ENCODE measurements around the gene CCDC85A. TPM values are rescaled to one million over a fixed set of nuclear protein-coding genes. Genes with fewer than 3 reads are reported as not detected.

Gene CCDC85A
- total RNA-seq, 1 donor from 2014 or later = 0.15 TPM

- no peak for DNase-seq (ENCODE audit: low read depth)
Observed at GRCh38 chr2:56192664-56193305, 9.0 kb downstream of the CCDC85A start.

- DNase-seq (ENCODE audit: low read depth) = no peak
Observed at GRCh38 chr2:56195563-56195962, 11.8 kb downstream of the CCDC85A start.

DNA sequence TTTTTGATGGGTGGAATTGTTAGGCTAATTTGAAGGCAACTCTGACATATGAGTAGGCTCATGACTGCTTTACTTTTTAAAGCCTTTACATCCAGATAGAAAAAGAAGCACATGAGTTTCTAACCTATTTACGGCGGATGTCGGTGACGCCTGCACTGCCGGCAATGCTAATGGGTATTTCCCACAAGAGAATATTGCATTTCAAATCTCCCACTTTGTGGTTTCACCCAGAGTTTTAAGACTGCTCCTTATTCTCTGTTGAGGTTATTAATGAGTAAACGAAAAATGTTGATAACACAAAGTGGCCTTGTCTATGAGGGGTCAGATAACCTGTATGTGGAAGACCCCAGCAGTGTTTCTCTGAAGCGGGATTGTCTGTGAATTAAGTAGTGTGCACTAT, 14.0 kb downstream of the CCDC85A start:
- no peak for DNase-seq (ENCODE audit: low read depth)

GRCh38 chr2:56198936-56199335, 15.1 kb downstream of the CCDC85A start:
- no peak for DNase-seq (ENCODE audit: low read depth)

- DNase-seq (ENCODE audit: low read depth) = no peak
Observed at GRCh38 chr2:56199492-56199891, 15.7 kb downstream of the CCDC85A start.

DNA sequence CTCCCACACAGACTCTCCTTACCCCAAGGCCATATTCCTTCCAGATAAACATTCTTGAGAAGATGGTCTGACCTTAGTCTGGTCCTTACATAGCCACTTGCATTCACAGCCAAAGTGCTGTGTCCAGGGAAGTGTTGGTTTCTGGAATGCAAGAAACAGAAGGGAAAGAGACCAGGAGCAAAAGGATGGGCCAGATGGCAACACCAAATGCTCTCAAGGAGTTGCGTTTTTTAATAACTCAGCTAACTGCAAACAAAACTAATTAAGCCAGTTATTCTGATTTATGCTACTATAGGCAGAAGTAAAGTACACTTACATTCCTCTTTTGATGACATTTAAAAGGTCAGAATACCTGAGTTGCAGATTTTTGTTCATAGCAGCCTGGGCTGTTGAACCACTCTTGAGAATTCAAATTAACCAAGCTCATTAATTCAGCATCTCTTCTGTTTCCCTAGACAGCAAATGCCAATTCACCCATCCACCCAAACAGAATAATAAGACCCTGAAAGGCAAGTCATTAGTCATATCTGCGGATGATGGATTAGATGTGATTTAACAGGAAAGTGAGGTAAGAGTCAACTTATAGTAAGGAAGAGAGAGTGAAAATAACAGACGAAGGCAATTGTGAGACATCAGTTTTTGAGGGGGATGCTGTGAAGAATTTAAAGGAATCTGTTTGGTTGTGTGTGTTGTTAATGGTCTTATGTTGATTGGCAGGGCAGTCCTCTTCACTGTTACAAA, 18.8 kb downstream of the CCDC85A start:
- DNase-seq (ENCODE audit: low read depth) = no peak

- no peak for DNase-seq (ENCODE audit: low read depth)
Observed at GRCh38 chr2:56204556-56204955, 20.8 kb downstream of the CCDC85A start.

GRCh38 chr2:56206250-56206649, 22.5 kb downstream of the CCDC85A start:
- DNase-seq (ENCODE audit: low read depth) = no peak

DNA sequence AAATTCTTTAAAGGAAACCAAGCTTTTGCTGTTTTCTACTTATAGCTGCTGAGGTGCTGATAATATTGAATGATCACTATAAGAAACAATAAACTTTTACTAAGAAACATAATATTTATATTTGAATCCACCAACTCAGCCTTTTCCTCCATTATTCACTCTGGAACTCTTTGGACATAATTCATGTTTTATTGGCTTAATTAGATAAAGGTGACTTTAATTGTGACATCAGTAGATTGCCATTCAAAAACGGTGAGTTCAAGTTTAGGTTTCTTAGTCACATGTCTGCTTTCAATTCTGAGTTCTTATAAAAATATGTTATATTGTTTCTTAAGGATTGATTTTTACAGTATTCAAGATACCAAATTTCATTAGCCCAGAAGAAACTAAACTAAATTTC, 24.0 kb downstream of the CCDC85A start:
- no peak for DNase-seq (ENCODE audit: low read depth)

GRCh38 chr2:56208380-56208779, 24.6 kb downstream of the CCDC85A start:
- no peak for DNase-seq (ENCODE audit: low read depth)

- no peak for DNase-seq (ENCODE audit: low read depth)
Observed at GRCh38 chr2:56209701-56210100, 25.9 kb downstream of the CCDC85A start.

DNA sequence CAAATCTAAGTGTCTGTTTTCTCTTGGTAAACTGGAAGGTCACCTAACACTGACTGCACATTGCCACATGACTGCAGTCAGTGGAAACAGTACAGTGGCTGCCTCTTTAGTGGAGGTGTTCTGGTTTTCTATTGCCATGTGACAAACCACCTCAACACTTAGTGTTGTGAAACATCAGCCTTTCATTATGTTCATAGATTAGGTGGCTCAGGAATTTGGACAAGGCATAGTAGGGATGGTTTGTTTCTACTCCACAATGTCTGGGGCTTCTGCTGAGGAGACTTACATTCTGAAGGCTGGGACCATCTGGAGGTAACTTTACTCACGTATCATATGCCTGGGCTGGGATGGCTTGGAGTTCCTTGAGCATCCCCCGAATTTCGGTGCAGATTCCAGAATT, 26.5 kb downstream of the CCDC85A start:
- DNase-seq (ENCODE audit: low read depth) = no peak

GRCh38 chr2:56211048-56211447, 27.3 kb downstream of the CCDC85A start:
- no peak for DNase-seq (ENCODE audit: low read depth)

DNA sequence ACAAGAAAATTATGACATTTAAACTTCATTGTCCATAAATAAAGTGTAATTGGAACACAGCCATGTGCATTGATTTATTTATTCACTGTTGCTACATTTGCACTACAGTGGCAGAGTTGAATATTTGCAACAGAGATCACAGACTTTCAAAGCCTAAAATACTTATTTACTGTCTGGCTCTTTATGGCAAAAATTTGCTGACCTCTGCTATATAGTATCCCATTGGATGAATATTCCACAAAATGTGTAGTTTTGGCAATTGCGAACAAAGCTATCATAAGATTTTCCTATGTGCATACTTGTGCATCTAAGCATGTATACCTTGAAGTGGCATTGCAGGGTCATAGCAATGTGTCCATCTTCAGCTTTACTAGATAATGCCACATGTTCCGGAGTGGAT, 32.1 kb downstream of the CCDC85A start:
- no peak for DNase-seq (ENCODE audit: low read depth)

DNA sequence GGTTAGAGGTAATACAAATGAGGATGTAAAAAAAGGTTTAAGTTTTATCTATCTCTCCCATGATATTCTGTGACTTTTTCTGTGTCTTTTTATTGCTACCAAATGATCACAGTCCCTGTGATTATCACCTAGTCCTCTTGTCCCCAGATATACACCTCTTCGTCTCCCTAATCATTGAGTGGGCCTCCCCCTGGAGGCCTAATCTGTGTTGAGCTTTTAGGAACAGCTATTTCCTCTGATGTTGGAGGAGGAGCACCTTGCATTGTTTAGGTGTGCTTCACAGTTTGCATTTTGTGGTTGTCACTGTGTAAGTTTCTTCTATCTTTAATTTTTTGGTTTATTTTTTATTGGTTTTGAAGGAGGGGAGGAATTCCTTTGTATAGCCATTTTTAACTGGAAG, 33.3 kb downstream of the CCDC85A start:
- no peak for DNase-seq (ENCODE audit: low read depth)

DNA sequence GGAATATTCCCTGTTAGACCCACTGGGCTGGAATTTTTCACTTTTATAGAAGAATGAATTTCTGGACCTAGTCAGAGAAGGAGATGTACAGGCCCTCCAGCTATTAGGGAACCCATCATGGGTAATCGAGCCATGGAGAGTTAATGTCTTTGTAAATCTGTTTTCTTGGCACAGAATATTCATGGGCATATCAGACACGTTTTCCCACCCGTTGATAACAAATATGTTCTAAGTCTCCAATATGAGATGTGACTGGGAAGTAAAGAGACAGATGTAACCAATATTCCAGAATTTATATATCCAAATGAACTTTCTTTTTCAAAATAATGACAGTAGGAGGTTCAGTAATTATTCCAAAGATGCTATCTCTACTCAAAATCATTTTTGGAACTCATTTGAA, 38.7 kb downstream of the CCDC85A start:
- DNase-seq (ENCODE audit: low read depth) = no peak

DNA sequence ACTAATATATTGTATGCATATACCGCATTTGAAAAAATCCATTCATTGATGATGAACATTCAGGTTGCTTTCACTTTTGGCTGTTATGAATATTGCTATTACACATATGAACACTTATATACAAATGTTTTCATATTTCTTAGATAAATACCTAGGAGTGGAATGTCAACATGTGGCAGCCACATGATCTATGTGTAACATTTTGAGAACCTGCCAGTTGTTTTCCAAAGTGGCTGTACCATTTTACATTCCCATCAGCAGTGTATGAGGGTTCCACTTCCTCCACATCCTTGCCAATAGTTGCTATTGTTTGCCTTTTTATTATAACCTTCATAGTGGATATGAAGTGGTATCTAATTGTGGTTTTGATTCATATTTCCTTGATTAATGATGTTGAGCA, 40.5 kb downstream of the CCDC85A start:
- DNase-seq (ENCODE audit: low read depth) = no peak

GRCh38 chr2:56227811-56228210, 44.0 kb downstream of the CCDC85A start:
- no peak for DNase-seq (ENCODE audit: low read depth)

- no peak for DNase-seq (ENCODE audit: low read depth)
Observed at GRCh38 chr2:56229397-56230060, 45.7 kb downstream of the CCDC85A start.

DNA sequence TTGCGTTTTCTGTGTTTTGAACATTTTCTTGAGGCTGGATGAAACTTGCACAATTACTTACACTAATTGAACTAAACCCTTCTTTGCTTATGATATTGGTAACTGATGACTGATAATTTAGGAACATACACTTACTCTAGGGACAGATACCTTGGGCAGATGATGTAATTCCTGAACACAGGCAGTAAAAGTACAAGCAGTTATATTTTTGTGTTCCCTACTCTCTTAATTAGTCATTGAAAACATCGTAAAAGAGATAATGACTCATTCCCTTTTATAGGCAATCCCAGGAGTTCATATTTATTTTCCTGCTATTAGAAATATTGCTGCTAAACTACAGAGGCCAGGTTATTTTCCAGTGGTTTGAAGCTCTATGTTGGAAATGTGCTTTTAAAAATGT, 46.4 kb downstream of the CCDC85A start:
- DNase-seq (ENCODE audit: low read depth) = peak; percentile 10

DNA sequence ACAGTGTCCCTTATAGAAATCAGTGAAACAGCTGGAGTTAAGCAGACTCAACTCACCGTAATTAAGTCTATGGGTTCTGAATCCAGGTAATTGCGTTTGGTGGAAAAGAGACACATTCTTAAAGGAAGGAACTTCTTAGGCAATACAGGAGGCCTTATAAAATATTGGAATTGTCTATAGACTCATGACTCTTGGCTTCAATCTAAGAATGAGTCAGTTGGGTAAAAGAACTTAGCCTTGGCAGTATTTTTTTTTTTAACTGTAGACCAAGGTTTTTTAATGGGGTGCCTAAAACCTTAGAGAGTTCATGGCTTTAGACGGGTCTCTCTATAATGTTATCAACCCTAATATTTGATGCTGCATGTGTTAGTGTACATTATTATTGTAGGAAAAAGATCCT, 47.6 kb downstream of the CCDC85A start:
- DNase-seq (ENCODE audit: low read depth) = no peak

- no peak for DNase-seq (ENCODE audit: low read depth)
Observed at GRCh38 chr2:56232912-56233311, 49.1 kb downstream of the CCDC85A start.

- DNase-seq (ENCODE audit: low read depth) = no peak
Observed at GRCh38 chr2:56234241-56234640, 50.5 kb downstream of the CCDC85A start.

All from renal cortical epithelial cell (primary cell).